HG03175 (cell line): ENCODE measurements around the gene ANKDD1A.

Experiments
- ATAC-seq: cut with Tn5 transposase; IDR thresholded peaks from one replicate; pipeline ENCODE4 v1.9.1; 2021; ENCODE audit warnings: mild to moderate bottlenecking, moderate library complexity; ENCODE audit not compliant: unreplicated experiment

ANKDD1A gene

GRCh38 chr15:64911311-64912186 is at the start of gene ANKDD1A:
TSS of gene ANKDD1A (plus strand) at chr15:64911902. CDS start at chr15:64911931, 29 bp downstream.
- ATAC-seq: no peak

- no peak for ATAC-seq
These were observed 49.7 kb upstream of the ANKDD1A start for GRCh38 chr15:64861960-64862359.

GRCh38 chr15:64862408-64862807 is 49.3 kb upstream of the ANKDD1A start:
- ATAC-seq: no peak

GRCh38 chr15:64864068-64864467 is 47.6 kb upstream of the ANKDD1A start:
- ATAC-seq: no peak

GRCh38 chr15:64865126-64865997 is 46.3 kb upstream of the ANKDD1A start:
- no peak for ATAC-seq

- ATAC-seq: no peak
These were observed 45.6 kb upstream of the ANKDD1A start for GRCh38 chr15:64865998-64866520.

- ATAC-seq: no peak
These were observed 42.2 kb upstream of the ANKDD1A start for GRCh38 chr15:64869501-64869900.

GRCh38 chr15:64870353-64870752 is 41.3 kb upstream of the ANKDD1A start:
- no peak for ATAC-seq

GRCh38 chr15:64875641-64876223 is 36.0 kb upstream of the ANKDD1A start:
- ATAC-seq: no peak

- ATAC-seq: no peak
These were observed 34.3 kb upstream of the ANKDD1A start for GRCh38 chr15:64877435-64877834.

- no peak for ATAC-seq
These were observed 33.0 kb upstream of the ANKDD1A start for GRCh38 chr15:64878705-64879104.

- peak; percentile 68 for ATAC-seq
These were observed 28.6 kb upstream of the ANKDD1A start for GRCh38 chr15:64883100-64883581.

- ATAC-seq: peak; percentile 58
These were observed 27.6 kb upstream of the ANKDD1A start for GRCh38 chr15:64883997-64884511.

- no peak for ATAC-seq
These were observed 27.0 kb upstream of the ANKDD1A start for GRCh38 chr15:64884679-64885078.

- no peak for ATAC-seq
These were observed 23.4 kb upstream of the ANKDD1A start for GRCh38 chr15:64888336-64888735.

- ATAC-seq: no peak
These were observed 20.1 kb upstream of the ANKDD1A start for GRCh38 chr15:64891561-64891960.

GRCh38 chr15:64892847-64893403 is 18.8 kb upstream of the ANKDD1A start:
- no peak for ATAC-seq

GRCh38 chr15:64893481-64894394 is 18.0 kb upstream of the ANKDD1A start:
- peak; percentile 62 for ATAC-seq

- peak; percentile 34 for ATAC-seq
These were observed 17.2 kb upstream of the ANKDD1A start for GRCh38 chr15:64894395-64895056.
